CD4-positive, alpha-beta memory T cell (primary cell): Measurements from ENCODE around the gene CAB39. TPM values are rescaled to one million over a fixed set of nuclear protein-coding genes. Genes with fewer than 3 reads are reported as not detected.

Experiments used
- CTCF ChIA-PET: fragments of 350-600 bp; sonication (Branson Sonifier 250); formaldehyde crosslinking; loops from one replicate; lab custom pipeline; 2021; ENCODE audit warnings: inconsistent platforms; ENCODE audit not compliant: partially characterized antibody; lab: Charles Lee
- POLR2A ChIA-PET: fragments of 350-600 bp; sonication (Branson Sonifier 250); formaldehyde crosslinking; loops from one replicate; lab custom pipeline; 2021; ENCODE audit not compliant: partially characterized antibody; lab: Charles Lee
- DNase-seq, 5 donors: peaks; one replicate each; pipeline versions ENCODE4 v3.0.0 to v3.0.0-alpha.2; 2020 to 2022; ENCODE audit warnings: mixed read lengths in 1 of 5
- H3K27ac ChIP-seq: one replicate; pipeline ENCODE4 v1.7.0; 2013; ENCODE audit warnings: low read depth, low read length
- H3K27me3 ChIP-seq: 2 replicates; pipeline ENCODE4 v1.7.0; 2013; ENCODE audit warnings: mild to moderate bottlenecking, low read length, moderate library complexity; ENCODE audit not compliant: insufficient read depth
- H3K36me3 ChIP-seq: 2 replicates; pipeline ENCODE4 v1.7.0; 2013; ENCODE audit warnings: mild to moderate bottlenecking, low read length, moderate library complexity; ENCODE audit not compliant: insufficient read depth
- H3K4me1 ChIP-seq: 2 replicates; pipeline ENCODE4 v1.7.0; 2013; ENCODE audit warnings: mild to moderate bottlenecking, low read length, moderate library complexity; ENCODE audit not compliant: insufficient read depth
- H3K4me3 ChIP-seq, 2 donors: one replicate each; pipeline ENCODE4 v1.7.0; 2013; ENCODE audit warnings: low read length in 2 of 2, mild to moderate bottlenecking in 1 of 2
- H3K9me3 ChIP-seq, 2 donors: one replicate each; pipeline ENCODE4 v1.7.0; 2013; ENCODE audit warnings: low read length in 2 of 2, control low read depth in 1 of 2; ENCODE audit not compliant: control insufficient read depth in 1 of 2
- H3K27ac Mint-ChIP-seq, 7 donors: one replicate each; pipeline ENCODE4 v1.8.0; 2020 to 2021; ENCODE audit warnings: mixed read lengths in 7 of 7, mild to moderate bottlenecking in 6 of 7, inconsistent platforms in 3 of 7, moderate library complexity in 3 of 7
- H3K27me3 Mint-ChIP-seq, 2 donors: one replicate each; pipeline ENCODE4 v1.8.0; 2020 to 2021; ENCODE audit warnings: mixed read lengths in 2 of 2
- H3K36me3 Mint-ChIP-seq, 2 donors: one replicate each; pipeline ENCODE4 v1.8.0; 2020 to 2021; ENCODE audit warnings: mixed read lengths in 2 of 2, inconsistent platforms in 1 of 2, mild to moderate bottlenecking in 1 of 2
- H3K4me1 Mint-ChIP-seq, 4 donors: one replicate each; pipeline ENCODE4 v1.8.0; 2020 to 2021; ENCODE audit warnings: mixed read lengths in 4 of 4, mild to moderate bottlenecking in 1 of 4
- H3K4me3 Mint-ChIP-seq, 8 donors: one replicate each; pipeline ENCODE4 v1.8.0; 2020 to 2021; ENCODE audit warnings: mixed read lengths in 8 of 8, mild to moderate bottlenecking in 7 of 8, moderate library complexity in 6 of 8, inconsistent platforms in 3 of 8
- H3K9me3 Mint-ChIP-seq, 8 donors: one replicate each; pipeline ENCODE4 v1.8.0; 2020 to 2021; ENCODE audit warnings: mixed read lengths in 8 of 8, mild to moderate bottlenecking in 5 of 8, inconsistent platforms in 3 of 8, moderate library complexity in 1 of 8
- intact Hi-C: fragments of 100-400 bp; cut with micrococcal nuclease; formaldehyde crosslinking; loops from one replicate; pipeline ENCODE4 v1.15.1; 2023
- polyA plus RNA-seq, 2 donors: library from polyadenylated mRNA; unstranded; fragments of 300-500 nt; fragmentation: Illumina TruSeq; gene quantifications; one replicate each; pipeline ENCODE4 v1.2.3, GENCODE V29; 2021
- total RNA-seq, 2 experiments: library from RNA; stranded (reverse); gene quantifications; one replicate each; pipeline ENCODE4 v1.2.3, GENCODE V29; 2021

Gene CAB39
- total and polyA plus RNA-seq, 4 experiments from 2014 or later: 80.8 to 115 (median 100) TPM

GRCh38 chr2:230731512-230731911 is 18.9 kb downstream of the CAB39 start:
- H3K4me3 ChIP-seq: no peak overlapping the region
- Mint-ChIP-seq H3K27ac (peak overlapping the region in 1 of 7 donors; percentile 38), H3K9me3 (no peaks in the 10 kb centered on the region), H3K4me1 (peaks cover 51 to 77% (median 60%) of the 10 kb centered on the region in 4 donors), H3K36me3 (peaks cover 0 to 9% of the 10 kb centered on the region in 2 donors), H3K27me3 (no peaks in the 10 kb centered on the region), H3K4me3 (no peak overlapping the region)
- intact Hi-C loops: no loop called here
- no peaks in the 10 kb centered on the region for H3K36me3 ChIP-seq
- POLR2A ChIA-PET: interaction anchor here (0.6 to 1.5 kb wide), 4 partner anchors 9 to 50 kb away, joined by 3 to 5 read pairs (median 4); no protein-coding TSS in a partner anchor
- peaks cover 83% of the 10 kb centered on the region for H3K4me1 ChIP-seq
- H3K27me3 ChIP-seq: no peaks in the 10 kb centered on the region
- CTCF ChIA-PET: interaction anchor here (0.6 to 1.4 kb wide), 4 partner anchors 9 to 39 kb away, joined by 3 to 4 read pairs (median 4); no protein-coding TSS in a partner anchor
- no peak overlapping the region for H3K27ac ChIP-seq
- no peaks in the 10 kb centered on the region for H3K9me3 ChIP-seq
- no peak for DNase-seq

- Mint-ChIP-seq H3K27me3 (no peaks in the 10 kb centered on the region), H3K4me3 (peak overlapping the region in 5 of 8 donors; percentile 23 to 77 (median 54)), H3K36me3 (peaks cover 0 to 8% of the 10 kb centered on the region in 2 donors), H3K4me1 (peaks cover 58 to 87% (median 69%) of the 10 kb centered on the region in 4 donors), H3K9me3 (no peaks in the 10 kb centered on the region), H3K27ac (peak overlapping the region in 6 of 7 donors; percentile 7 to 73 (median 52))
- CTCF ChIA-PET: interaction anchor here (1.5 kb wide), 1 partner anchor 65 kb away, joined by 3 read pairs; no protein-coding TSS in a partner anchor
- no peaks in the 10 kb centered on the region for H3K27me3 ChIP-seq
- no peaks in the 10 kb centered on the region for H3K36me3 ChIP-seq
- intact Hi-C loops: no loop called here
- peaks cover 91% of the 10 kb centered on the region for H3K4me1 ChIP-seq
- no peaks in the 10 kb centered on the region for H3K9me3 ChIP-seq
- H3K4me3 ChIP-seq: no peak overlapping the region
- no peak for DNase-seq
- no peak overlapping the region for H3K27ac ChIP-seq
- POLR2A ChIA-PET: interaction anchor here (0.7 to 1.7 kb wide), 3 partner anchors 12 to 726 kb away, joined by 3 to 7 read pairs (median 3); no protein-coding TSS in a partner anchor
Measured at GRCh38 chr2:230732914-230733401, 20.3 kb downstream of the CAB39 start.

- Histone ChIP-seq H3K4me1 (peaks cover 91% of the 10 kb centered on the region), H3K27me3 (no peaks in the 10 kb centered on the region), H3K27ac (no peak overlapping the region), H3K9me3 (no peaks in the 10 kb centered on the region), H3K36me3 (no peaks in the 10 kb centered on the region), H3K4me3 (no peak overlapping the region)
- Mint-ChIP-seq H3K4me1 (peaks cover 63 to 87% (median 71%) of the 10 kb centered on the region in 4 donors), H3K36me3 (peaks cover under 1 to 8% of the 10 kb centered on the region in 2 donors), H3K4me3 (peak overlapping the region in 7 of 8 donors; percentile 25 to 79 (median 51)), H3K9me3 (no peaks in the 10 kb centered on the region), H3K27me3 (no peaks in the 10 kb centered on the region), H3K27ac (peak overlapping the region in 6 of 7 donors; percentile 9 to 73 (median 40))
- ChIA-PET POLR2A (interaction anchor here (0.9 to 2.8 kb wide), 3 partner anchors 10 to 20 kb away, joined by 3 to 10 read pairs (median 3); no protein-coding TSS in a partner anchor), CTCF (interaction anchor here (1.2 to 1.5 kb wide), 3 partner anchors 11 to 64 kb away, joined by 3 to 4 read pairs (median 3); no protein-coding TSS in a partner anchor)
- no peak for DNase-seq
- intact Hi-C loops: no loop called here
Measured at GRCh38 chr2:230734247-230735175, 21.9 kb downstream of the CAB39 start.

- Mint-ChIP-seq H3K9me3 (no peaks in the 10 kb centered on the region), H3K36me3 (peaks cover 9 to 12% of the 10 kb centered on the region in 2 donors)
Measured at GRCh38 chr2:230735884-230736283, 23.2 kb downstream of the CAB39 start.

GRCh38 chr2:230737300-230737699 is 24.7 kb downstream of the CAB39 start:
- ChIA-PET CTCF (interaction anchor here (1.6 to 2.4 kb wide), 3 partner anchors 23 to 61 kb away, joined by 3 to 9 read pairs (median 6); no protein-coding TSS in a partner anchor), POLR2A (interaction anchor here (2.8 kb wide), 1 partner anchor 23 kb away, joined by 10 read pairs; no protein-coding TSS in a partner anchor)
- DNase-seq: no peak
- Histone ChIP-seq H3K27me3 (no peaks in the 10 kb centered on the region), H3K4me1 (peaks cover 84% of the 10 kb centered on the region), H3K27ac (no peak overlapping the region), H3K9me3 (no peaks in the 10 kb centered on the region), H3K4me3 (no peak overlapping the region), H3K36me3 (no peaks in the 10 kb centered on the region)
- intact Hi-C loops: no loop called here
- peaks cover 15 to 17% of the 10 kb centered on the region in 2 donors for H3K36me3 Mint-ChIP-seq
- peak overlapping the region in 5 of 7 donors; percentile 10 to 81 (median 59) for H3K27ac Mint-ChIP-seq
- peak overlapping the region in 4 of 8 donors; percentile 15 to 52 (median 28) for H3K4me3 Mint-ChIP-seq
- no peaks in the 10 kb centered on the region for H3K9me3 Mint-ChIP-seq
- H3K4me1 Mint-ChIP-seq: peaks cover 62 to 86% (median 72%) of the 10 kb centered on the region in 4 donors
- H3K27me3 Mint-ChIP-seq: no peaks in the 10 kb centered on the region

More at GRCh38 chr2:230735884-230736283, 23.2 kb downstream of the CAB39 start:
- H3K27ac ChIP-seq: no peak overlapping the region
- Mint-ChIP-seq H3K27ac (peak overlapping the region; percentile 7 to 80 (median 59)), H3K27me3 (no peaks in the 10 kb centered on the region), H3K4me3 (peak overlapping the region in 6 of 8 donors; percentile 18 to 66 (median 58)), H3K4me1 (peaks cover 68 to 92% (median 77%) of the 10 kb centered on the region in 4 donors)
- peaks cover 95% of the 10 kb centered on the region for H3K4me1 ChIP-seq
- H3K36me3 ChIP-seq: no peaks in the 10 kb centered on the region
- H3K9me3 ChIP-seq: no peaks in the 10 kb centered on the region
- ChIA-PET POLR2A (interaction anchor here (1.1 to 2.8 kb wide), 3 partner anchors 9 to 33 kb away, joined by 3 to 10 read pairs (median 4); no protein-coding TSS in a partner anchor), CTCF (interaction anchor here (1.1 to 1.8 kb wide), 2 partner anchors 21 to 24 kb away, joined by 3 to 6 read pairs; no protein-coding TSS in a partner anchor)
- no peak for DNase-seq
- no peaks in the 10 kb centered on the region for H3K27me3 ChIP-seq
- intact Hi-C loops: no loop called here
- no peak overlapping the region for H3K4me3 ChIP-seq

GRCh38 chr2:230737791-230738226 is 25.2 kb downstream of the CAB39 start:
- ChIA-PET POLR2A (interaction anchor here (0.9 to 2.0 kb wide), 2 partner anchors 23 to 46 kb away, joined by 3 to 6 read pairs; no protein-coding TSS in a partner anchor), CTCF (interaction anchor here (0.7 to 2.4 kb wide), 3 partner anchors 13 to 61 kb away, joined by 3 to 9 read pairs (median 3); no protein-coding TSS in a partner anchor)
- Mint-ChIP-seq H3K4me3 (peak overlapping the region in 6 of 8 donors; percentile 15 to 59 (median 48)), H3K27me3 (no peaks in the 10 kb centered on the region), H3K4me1 (peaks cover 61 to 86% (median 72%) of the 10 kb centered on the region in 4 donors), H3K27ac (peak overlapping the region; percentile 10 to 61 (median 58)), H3K9me3 (no peaks in the 10 kb centered on the region), H3K36me3 (peaks cover 19% of the 10 kb centered on the region in 2 donors)
- Histone ChIP-seq H3K9me3 (no peaks in the 10 kb centered on the region), H3K27me3 (no peaks in the 10 kb centered on the region), H3K4me3 (no peak overlapping the region), H3K27ac (peak overlapping the region; percentile 1), H3K36me3 (no peaks in the 10 kb centered on the region), H3K4me1 (peaks cover 84% of the 10 kb centered on the region)
- intact Hi-C loops: loop anchor here (2.0 kb wide), 1 partner anchor 15 kb away; no protein-coding TSS in a partner anchor
- no peak for DNase-seq
